ENCODE data around the gene LONRF2.

LONRF2 gene

GRCh38 chr2:100276716-100277115 is 45.6 kb downstream of the LONRF2 start:
- DNase-seq (ENCODE audit: low read depth, low spot score) = no peak

GRCh38 chr2:100275200-100275589 is 47.1 kb downstream of the LONRF2 start:
- no peak for DNase-seq (ENCODE audit: low read depth, low spot score)

- DNase-seq (ENCODE audit: low read depth, low spot score) = no peak
Measured at GRCh38 chr2:100274566-100275199, 47.6 kb downstream of the LONRF2 start.

- DNase-seq (ENCODE audit: low read depth, low spot score) = no peak
Measured at GRCh38 chr2:100274076-100274475, 48.2 kb downstream of the LONRF2 start.

- DNase-seq (ENCODE audit: low read depth, low spot score) = no peak
Measured at GRCh38 chr2:100273387-100273786, 48.9 kb downstream of the LONRF2 start.

- no peak for DNase-seq (ENCODE audit: low read depth, low spot score)
Measured at GRCh38 chr2:100272841-100273329, 49.4 kb downstream of the LONRF2 start.

GRCh38 chr2:100271210-100271609 is 51.1 kb downstream of the LONRF2 start:
- DNase-seq (ENCODE audit: low read depth, low spot score) = no peak

- no peak for DNase-seq (ENCODE audit: low read depth, low spot score)
Measured at GRCh38 chr2:100270381-100271146, 51.7 kb downstream of the LONRF2 start.

GRCh38 chr2:100269889-100270288 is 52.4 kb downstream of the LONRF2 start:
- DNase-seq (ENCODE audit: low read depth, low spot score) = no peak

- DNase-seq (ENCODE audit: low read depth, low spot score) = no peak
Measured at GRCh38 chr2:100268986-100269385, 53.3 kb downstream of the LONRF2 start.

- no peak for DNase-seq (ENCODE audit: low read depth, low spot score)
Measured at GRCh38 chr2:100267751-100268150, 54.5 kb downstream of the LONRF2 start.

GRCh38 chr2:100266126-100266525 is 56.2 kb downstream of the LONRF2 start:
- DNase-seq (ENCODE audit: low read depth, low spot score) = no peak

- DNase-seq (ENCODE audit: low read depth, low spot score) = no peak
Measured at GRCh38 chr2:100265226-100265625, 57.1 kb downstream of the LONRF2 start.

- DNase-seq (ENCODE audit: low read depth, low spot score) = no peak
Measured at GRCh38 chr2:100264651-100265050, 57.6 kb downstream of the LONRF2 start.

GRCh38 chr2:100264121-100264520 is 58.2 kb downstream of the LONRF2 start:
- DNase-seq (ENCODE audit: low read depth, low spot score) = no peak

- peak; percentile 91 for DNase-seq (ENCODE audit: low read depth, low spot score)
Measured at GRCh38 chr2:100262555-100263320, 59.6 kb downstream of the LONRF2 start.

GRCh38 chr2:100262046-100262445 is 60.3 kb downstream of the LONRF2 start:
- DNase-seq (ENCODE audit: low read depth, low spot score) = no peak

- DNase-seq (ENCODE audit: low read depth, low spot score) = peak; percentile 75
Measured at GRCh38 chr2:100260712-100261620, 61.3 kb downstream of the LONRF2 start.

- no peak for DNase-seq (ENCODE audit: low read depth, low spot score)
Measured at GRCh38 chr2:100259106-100259505, 63.2 kb downstream of the LONRF2 start.

- DNase-seq (ENCODE audit: low read depth, low spot score) = no peak
Measured at GRCh38 chr2:100257939-100258338, 64.4 kb downstream of the LONRF2 start.

- DNase-seq (ENCODE audit: low read depth, low spot score) = no peak
Measured at GRCh38 chr2:100256849-100257248, 65.5 kb downstream of the LONRF2 start.

Measured in ELF-1 (cell line).